Measurements from ENCODE around the gene FAM110A.

The FAM110A gene

GRCh38 chr20:881051-881782 is 47.7 kb downstream of the FAM110A start:
- H3K4me3 ChIP-seq (ENCODE audit: low read depth, low read length), result no peak overlapping the region
- peak; percentile 72 for DNase-seq (ENCODE audit: low read depth)

DNA sequence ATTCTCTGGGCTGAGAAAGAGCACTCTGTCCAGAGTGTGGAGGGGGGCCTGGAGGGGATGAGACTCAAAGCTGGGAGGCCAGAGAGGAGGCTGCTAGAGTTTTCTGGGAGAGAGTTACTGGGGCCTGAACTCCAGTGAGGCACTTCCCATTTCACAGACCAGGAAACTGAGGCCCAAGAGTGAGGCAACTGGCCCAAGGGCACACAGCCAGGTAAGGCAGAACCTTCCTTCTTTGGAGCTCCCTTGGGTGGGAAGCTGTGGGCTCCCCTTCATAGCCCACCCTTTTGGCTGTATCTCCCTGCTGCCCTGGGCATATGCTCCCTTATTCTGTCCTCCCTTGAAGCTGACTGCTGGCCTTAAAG is 48.2 kb downstream of the FAM110A start:
- TF ChIP-seq CTCF (IDR thresholded peaks at IDR 0.05; ENCODE audit: low read depth, low read length), result no peak
- no peak for TF ChIP-seq POLR2A (IDR thresholded peaks at IDR 0.05; ENCODE audit: extremely low read depth, insufficient read length)
- no peak for DNase-seq (ENCODE audit: low read depth)
- no peak overlapping the region for H3K4me3 ChIP-seq (ENCODE audit: low read depth, low read length)

More at GRCh38 chr20:881051-881782, 47.7 kb downstream of the FAM110A start:
- TF ChIP-seq MYC (IDR thresholded peaks at IDR 0.05; ENCODE audit: low read depth, low read length) (no peak), CTCF (IDR thresholded peaks at IDR 0.05; ENCODE audit: low read depth, low read length) (no peak), MAX (IDR thresholded peaks at IDR 0.05; ENCODE audit: low read depth, low read length) (no peak), POLR2A (IDR thresholded peaks at IDR 0.05; ENCODE audit: extremely low read depth, insufficient read length) (no peak)

DNA sequence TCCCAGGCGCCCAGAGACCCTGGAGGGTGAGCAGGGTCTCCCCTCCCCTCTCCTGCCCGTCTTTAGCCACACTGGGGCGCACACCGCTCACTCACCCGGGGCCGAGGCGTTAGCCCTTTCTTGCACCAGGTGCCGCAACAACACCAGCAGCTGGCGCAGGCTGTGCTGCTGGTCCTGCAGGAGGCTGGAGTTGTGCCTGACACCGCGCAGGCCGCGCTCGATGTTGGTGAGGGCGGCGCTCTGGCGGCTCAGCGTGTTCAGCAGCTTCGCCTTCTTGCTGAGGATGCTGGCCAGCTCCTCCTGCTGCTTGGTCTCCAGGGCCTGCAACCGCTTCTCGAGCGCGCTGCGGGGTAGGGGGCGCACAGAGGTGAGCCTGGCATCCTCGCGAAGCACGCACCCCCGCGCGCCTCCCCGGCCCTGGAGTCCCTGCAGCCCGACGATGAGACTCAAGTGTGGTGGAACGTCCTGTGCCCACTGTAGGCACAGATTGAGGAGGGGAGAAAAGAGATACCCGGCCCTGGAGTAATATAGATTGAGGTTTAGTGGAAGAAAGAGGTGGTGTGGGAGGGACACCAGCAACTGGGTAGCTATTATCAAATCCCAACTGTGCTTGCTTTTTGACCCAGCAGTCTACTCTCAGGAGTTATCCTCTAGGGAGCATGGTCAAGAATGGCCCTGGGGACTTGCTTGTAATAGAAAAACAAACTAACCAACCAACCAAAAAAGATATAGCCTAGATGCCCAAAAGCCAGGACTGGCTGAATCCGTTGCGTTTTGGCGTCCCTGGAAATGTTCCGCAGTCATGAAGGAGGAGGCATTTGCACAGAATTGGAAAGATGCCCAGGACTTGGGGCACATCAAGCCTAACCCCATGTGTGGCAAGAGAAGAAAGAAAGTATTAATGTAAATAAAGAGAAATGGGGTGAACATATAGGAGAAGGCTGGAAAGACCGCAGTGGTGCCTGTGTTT is 51.8 kb downstream of the FAM110A start:
- TF ChIP-seq MAX (IDR thresholded peaks at IDR 0.05; ENCODE audit: low read depth, low read length) (no peak), POLR2A (IDR thresholded peaks at IDR 0.05; ENCODE audit: extremely low read depth, insufficient read length) (no peak), MYC (IDR thresholded peaks at IDR 0.05; ENCODE audit: low read depth, low read length) (no peak), CTCF (IDR thresholded peaks at IDR 0.05; ENCODE audit: low read depth, low read length) (no peak)
- DNase-seq (ENCODE audit: low read depth), result peak; percentile 51
- H3K4me3 ChIP-seq (ENCODE audit: low read depth, low read length), result no peak overlapping the region

DNA sequence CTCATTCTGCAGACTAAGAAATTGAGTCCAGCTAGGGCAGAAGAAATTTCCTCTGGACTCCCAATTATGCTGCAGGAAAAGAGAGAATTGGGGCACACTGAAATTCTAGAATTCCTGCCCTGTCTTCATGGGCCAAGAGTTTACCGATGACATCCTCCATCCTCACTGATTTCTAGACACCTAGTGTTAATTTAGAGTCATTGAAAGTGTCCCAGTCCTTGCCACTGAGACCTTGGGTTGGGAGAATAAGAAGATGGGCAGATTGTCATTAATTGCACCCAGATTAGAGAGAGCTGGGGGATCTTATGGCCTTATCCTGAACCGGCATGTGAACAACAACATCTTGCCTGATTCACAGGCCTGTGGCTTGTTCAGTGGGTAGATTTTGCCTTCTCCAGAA is 53.6 kb downstream of the FAM110A start:
- TF ChIP-seq POLR2A (IDR thresholded peaks at IDR 0.05; ENCODE audit: extremely low read depth, insufficient read length) (no peak), CTCF (IDR thresholded peaks at IDR 0.05; ENCODE audit: low read depth, low read length) (no peak)
- DNase-seq (ENCODE audit: low read depth), result no peak
- no peak overlapping the region for H3K4me3 ChIP-seq (ENCODE audit: low read depth, low read length)

- DNase-seq (ENCODE audit: low read depth), result no peak
- TF ChIP-seq POLR2A (IDR thresholded peaks at IDR 0.05; ENCODE audit: extremely low read depth, insufficient read length) (no peak), CTCF (IDR thresholded peaks at IDR 0.05; ENCODE audit: low read depth, low read length) (no peak), MYC (IDR thresholded peaks at IDR 0.05; ENCODE audit: low read depth, low read length) (no peak), MAX (IDR thresholded peaks at IDR 0.05; ENCODE audit: low read depth, low read length) (no peak)
- no peak overlapping the region for H3K4me3 ChIP-seq (ENCODE audit: low read depth, low read length)
These were observed 54.5 kb downstream of the FAM110A start for GRCh38 chr20:888057-888456.

Measured in NB4 (cell line).